Neural progenitor cell (in vitro differentiated cells): Measurements from ENCODE around the gene ARMCX6.

Source experiments
- EZH2 ChIP-seq: fragments of 200-600 bp; sonication (generic); IDR thresholded peaks from 2 replicates; pipeline ENCODE4 v1.6.1; 2017; ENCODE audit warnings: antibody characterized with exemption, mild to moderate bottlenecking, moderate library complexity
- TF ChIP-seq, protein P1 (sequence below): fragments of 200-600 bp; sonication (generic); IDR thresholded peaks from 2 replicates; pipeline ENCODE4 v1.5.1; 2017; ENCODE audit warnings: antibody characterized with exemption, mild to moderate bottlenecking

DNA sequence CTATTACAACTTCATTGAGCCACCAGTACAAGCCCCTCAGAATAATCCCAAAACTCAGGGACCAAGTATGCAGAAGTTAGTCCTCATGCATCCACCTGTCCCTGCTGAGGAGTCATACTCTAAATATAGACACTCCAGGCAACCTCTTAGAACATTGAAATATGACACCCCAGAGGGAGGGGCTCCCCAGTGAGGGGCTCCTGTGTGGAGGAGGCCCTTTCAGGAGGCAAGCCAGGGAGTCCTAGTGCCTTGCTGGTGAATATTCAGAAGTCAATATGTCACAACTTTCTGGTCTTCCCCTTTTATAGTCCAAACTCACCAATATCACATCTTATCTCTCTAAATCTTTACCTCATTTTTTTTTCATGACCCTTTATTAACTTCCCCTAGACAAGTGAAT is 1.6 kb upstream of the ARMCX6 start:
- TF ChIP-seq, protein P1, sequence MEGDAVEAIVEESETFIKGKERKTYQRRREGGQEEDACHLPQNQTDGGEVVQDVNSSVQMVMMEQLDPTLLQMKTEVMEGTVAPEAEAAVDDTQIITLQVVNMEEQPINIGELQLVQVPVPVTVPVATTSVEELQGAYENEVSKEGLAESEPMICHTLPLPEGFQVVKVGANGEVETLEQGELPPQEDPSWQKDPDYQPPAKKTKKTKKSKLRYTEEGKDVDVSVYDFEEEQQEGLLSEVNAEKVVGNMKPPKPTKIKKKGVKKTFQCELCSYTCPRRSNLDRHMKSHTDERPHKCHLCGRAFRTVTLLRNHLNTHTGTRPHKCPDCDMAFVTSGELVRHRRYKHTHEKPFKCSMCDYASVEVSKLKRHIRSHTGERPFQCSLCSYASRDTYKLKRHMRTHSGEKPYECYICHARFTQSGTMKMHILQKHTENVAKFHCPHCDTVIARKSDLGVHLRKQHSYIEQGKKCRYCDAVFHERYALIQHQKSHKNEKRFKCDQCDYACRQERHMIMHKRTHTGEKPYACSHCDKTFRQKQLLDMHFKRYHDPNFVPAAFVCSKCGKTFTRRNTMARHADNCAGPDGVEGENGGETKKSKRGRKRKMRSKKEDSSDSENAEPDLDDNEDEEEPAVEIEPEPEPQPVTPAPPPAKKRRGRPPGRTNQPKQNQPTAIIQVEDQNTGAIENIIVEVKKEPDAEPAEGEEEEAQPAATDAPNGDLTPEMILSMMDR = no peak
- TF ChIP-seq EZH2 = no peak
